Peyer's patch (tissue), 4 donors: ENCODE results near the gene INPP5A.

Source experiments
- POLR2A ChIP-seq, 2 donors: fragments of 450-650 bp; IDR thresholded peaks; one replicate each; pipeline ENCODE4 v1.5.1; 2017; ENCODE audit warnings: antibody characterized with exemption in 2 of 2, mild to moderate bottlenecking in 2 of 2, moderate library complexity in 2 of 2
- TF ChIP-seq, protein P1 (sequence below), 6 experiments: fragments of 450-650 bp in 4 of 6; fragments of 200-600 bp in 2 of 6; sonication (generic) in 1 of 6; IDR thresholded peaks; one replicate each; pipeline ENCODE4 v1.5.1; 2017 to 2019; ENCODE audit warnings: antibody characterized with exemption in 6 of 6, mild to moderate bottlenecking in 3 of 6, moderate library complexity in 1 of 6

DNA sequence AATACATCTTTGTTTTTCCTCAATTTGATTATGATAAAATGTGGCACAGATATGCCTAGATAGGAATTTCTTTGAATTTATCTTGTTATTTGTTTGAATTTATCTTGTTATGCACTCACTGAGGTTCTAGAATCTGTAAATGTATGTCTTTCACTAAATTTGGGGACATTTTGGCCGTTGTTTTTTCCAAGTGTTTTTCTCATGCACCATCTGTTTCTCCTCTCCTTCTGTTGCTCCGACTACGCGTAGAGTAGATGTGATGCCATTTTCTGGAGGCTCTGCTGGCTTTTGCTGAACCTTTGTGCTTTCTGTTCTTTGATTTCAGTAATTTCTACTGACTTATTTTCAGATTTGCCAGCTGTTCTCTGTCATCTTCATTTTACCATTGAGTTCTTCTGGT lies 101.9 kb downstream of the INPP5A start:
- TF ChIP-seq POLR2A (IDR thresholded peaks at IDR 0.05): no peak
- TF ChIP-seq, protein P1, sequence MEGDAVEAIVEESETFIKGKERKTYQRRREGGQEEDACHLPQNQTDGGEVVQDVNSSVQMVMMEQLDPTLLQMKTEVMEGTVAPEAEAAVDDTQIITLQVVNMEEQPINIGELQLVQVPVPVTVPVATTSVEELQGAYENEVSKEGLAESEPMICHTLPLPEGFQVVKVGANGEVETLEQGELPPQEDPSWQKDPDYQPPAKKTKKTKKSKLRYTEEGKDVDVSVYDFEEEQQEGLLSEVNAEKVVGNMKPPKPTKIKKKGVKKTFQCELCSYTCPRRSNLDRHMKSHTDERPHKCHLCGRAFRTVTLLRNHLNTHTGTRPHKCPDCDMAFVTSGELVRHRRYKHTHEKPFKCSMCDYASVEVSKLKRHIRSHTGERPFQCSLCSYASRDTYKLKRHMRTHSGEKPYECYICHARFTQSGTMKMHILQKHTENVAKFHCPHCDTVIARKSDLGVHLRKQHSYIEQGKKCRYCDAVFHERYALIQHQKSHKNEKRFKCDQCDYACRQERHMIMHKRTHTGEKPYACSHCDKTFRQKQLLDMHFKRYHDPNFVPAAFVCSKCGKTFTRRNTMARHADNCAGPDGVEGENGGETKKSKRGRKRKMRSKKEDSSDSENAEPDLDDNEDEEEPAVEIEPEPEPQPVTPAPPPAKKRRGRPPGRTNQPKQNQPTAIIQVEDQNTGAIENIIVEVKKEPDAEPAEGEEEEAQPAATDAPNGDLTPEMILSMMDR (IDR thresholded peaks at IDR 0.05): no peak
